Osteocyte (in vitro differentiated cells): ENCODE data around the gene HERC3. TPM values are rescaled to one million over a fixed set of nuclear protein-coding genes. Genes with fewer than 3 reads are reported as not detected.

Source experiments
- DNase-seq: peaks from one replicate; pipeline ENCODE4 v3.0.0; 2021; ENCODE audit warnings: mixed read lengths; ENCODE audit not compliant: unreplicated experiment; ENCODE audit errors: extremely low spot score
- H3K27ac Mint-ChIP-seq: one replicate; pipeline ENCODE4 v1.8.0; 2021; ENCODE audit warnings: mild to moderate bottlenecking, mixed read lengths; ENCODE audit not compliant: unreplicated experiment
- H3K27me3 Mint-ChIP-seq: one replicate; pipeline ENCODE4 v1.8.0; 2021; ENCODE audit warnings: mixed read lengths; ENCODE audit not compliant: unreplicated experiment
- H3K36me3 Mint-ChIP-seq: one replicate; pipeline ENCODE4 v1.8.0; 2021; ENCODE audit warnings: mixed read lengths; ENCODE audit not compliant: unreplicated experiment
- H3K4me1 Mint-ChIP-seq: one replicate; pipeline ENCODE4 v1.8.0; 2021; ENCODE audit warnings: mixed read lengths; ENCODE audit not compliant: unreplicated experiment
- H3K4me3 Mint-ChIP-seq: one replicate; pipeline ENCODE4 v1.8.0; 2021; ENCODE audit warnings: mild to moderate bottlenecking, moderate library complexity, mixed read lengths; ENCODE audit not compliant: unreplicated experiment
- H3K9me3 Mint-ChIP-seq: one replicate; pipeline ENCODE4 v1.8.0; 2021; ENCODE audit warnings: mixed read lengths; ENCODE audit not compliant: unreplicated experiment
- long read RNA-seq: library from polyadenylated mRNA; unstranded; transcript quantifications from one replicate; pipeline ENCODE4 v2.0.0, GENCODE V29; 2021
- total RNA-seq: library from RNA; stranded (reverse); gene quantifications from 2 replicates; pipeline ENCODE4 v1.2.1, GENCODE V29; 2021
- TF ChIP-seq, protein P1 (sequence below): fragments of 200-600 bp; sonication (generic); IDR thresholded peaks from 2 replicates; pipeline ENCODE4 v1.5.0; 2021; ENCODE audit warnings: antibody characterized with exemption, mild to moderate bottlenecking, moderate library complexity

The HERC3 gene
- 15.4 and 16.0 TPM in 2 replicates for total RNA-seq
- long read RNA-seq, partial matches to known transcripts = 6 of 11 reads
- long read RNA-seq, other reads (novel, unspliced or antisense) = 2 of 11 reads

DNA sequence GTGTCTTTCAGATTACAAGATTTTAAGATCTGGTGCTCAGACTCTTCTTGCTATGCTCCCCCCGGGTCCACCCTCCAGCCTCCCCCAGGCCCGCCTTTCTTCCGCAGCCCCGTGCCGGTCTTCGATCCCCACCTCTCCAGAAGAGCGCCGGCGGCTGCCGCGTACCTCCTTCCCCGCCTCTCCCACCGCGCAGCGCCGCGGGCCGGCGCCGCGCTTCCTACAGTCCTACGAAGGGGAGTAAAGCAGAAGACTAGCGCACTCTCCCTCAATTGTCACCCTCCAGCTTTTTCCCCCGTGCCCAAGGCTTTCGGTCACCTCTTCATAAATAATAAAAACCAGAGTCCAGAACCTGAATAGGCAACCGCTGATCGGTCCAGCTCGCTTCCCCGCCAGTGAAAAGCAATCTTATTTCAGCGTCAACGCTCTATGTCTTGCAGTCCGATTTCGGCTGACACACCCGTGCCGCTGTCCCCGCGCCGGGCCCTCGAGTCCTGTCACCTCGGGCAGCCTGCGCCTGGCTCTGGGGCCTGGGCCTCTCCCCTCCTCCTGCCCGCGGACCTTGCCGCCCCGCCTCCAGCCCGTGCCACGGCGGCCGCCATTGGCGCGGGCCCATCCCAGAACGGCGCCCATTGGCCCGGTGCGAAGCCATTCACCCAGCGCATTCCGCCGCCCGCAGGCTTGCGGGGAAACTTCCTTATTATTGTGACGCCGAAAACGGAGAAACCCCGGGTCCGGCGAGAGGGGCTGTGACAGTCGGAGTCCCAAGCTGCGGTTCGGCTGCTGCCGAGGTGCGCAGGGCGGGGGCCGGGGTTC lies at the start of gene HERC3:
TSS of gene HERC3 (plus strand) at position 694 of the 813 bp plus-strand sequence. CDS start 13,344 bp downstream, outside the sequence.
- Mint-ChIP-seq H3K4me1 (peaks cover 12% of the 10 kb centered on the region), H3K4me3 (peak within 1 kb of the TSS; percentile 95), H3K36me3 (peaks cover 9% of the 10 kb centered on the region), H3K27ac (peak within 1 kb of the TSS; percentile 93), H3K27me3 (no peaks in the 10 kb centered on the region), H3K9me3 (no peaks in the 10 kb centered on the region)
- TF ChIP-seq, protein P1, sequence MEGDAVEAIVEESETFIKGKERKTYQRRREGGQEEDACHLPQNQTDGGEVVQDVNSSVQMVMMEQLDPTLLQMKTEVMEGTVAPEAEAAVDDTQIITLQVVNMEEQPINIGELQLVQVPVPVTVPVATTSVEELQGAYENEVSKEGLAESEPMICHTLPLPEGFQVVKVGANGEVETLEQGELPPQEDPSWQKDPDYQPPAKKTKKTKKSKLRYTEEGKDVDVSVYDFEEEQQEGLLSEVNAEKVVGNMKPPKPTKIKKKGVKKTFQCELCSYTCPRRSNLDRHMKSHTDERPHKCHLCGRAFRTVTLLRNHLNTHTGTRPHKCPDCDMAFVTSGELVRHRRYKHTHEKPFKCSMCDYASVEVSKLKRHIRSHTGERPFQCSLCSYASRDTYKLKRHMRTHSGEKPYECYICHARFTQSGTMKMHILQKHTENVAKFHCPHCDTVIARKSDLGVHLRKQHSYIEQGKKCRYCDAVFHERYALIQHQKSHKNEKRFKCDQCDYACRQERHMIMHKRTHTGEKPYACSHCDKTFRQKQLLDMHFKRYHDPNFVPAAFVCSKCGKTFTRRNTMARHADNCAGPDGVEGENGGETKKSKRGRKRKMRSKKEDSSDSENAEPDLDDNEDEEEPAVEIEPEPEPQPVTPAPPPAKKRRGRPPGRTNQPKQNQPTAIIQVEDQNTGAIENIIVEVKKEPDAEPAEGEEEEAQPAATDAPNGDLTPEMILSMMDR = no peak
- DNase-seq = peak; percentile 96

DNA sequence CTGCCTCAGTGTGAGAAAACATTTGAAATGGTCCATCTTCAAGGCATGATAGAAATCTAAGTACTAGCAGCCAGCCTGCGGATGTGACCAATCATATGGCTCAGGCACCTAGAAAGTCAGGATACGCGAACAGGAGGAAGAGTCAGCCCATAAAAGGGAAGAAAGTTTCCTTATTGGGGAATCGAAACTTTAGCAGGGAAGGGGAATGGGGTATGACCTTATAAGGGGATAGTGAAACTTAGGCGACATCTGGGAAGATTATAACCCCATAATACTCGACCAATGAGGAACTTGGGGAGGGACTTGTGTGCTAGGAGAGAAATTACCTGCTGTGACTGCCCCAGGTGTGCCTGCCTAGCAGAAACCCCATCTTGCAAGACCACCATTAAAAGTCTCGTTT lies 42.5 kb upstream of the HERC3 start:
- TF ChIP-seq, protein P1 = no peak
- no peak overlapping the region for H3K27ac Mint-ChIP-seq
- H3K27me3 Mint-ChIP-seq = no peaks in the 10 kb centered on the region
- H3K36me3 Mint-ChIP-seq = no peaks in the 10 kb centered on the region
- no peak for DNase-seq
- no peak overlapping the region for H3K4me3 Mint-ChIP-seq
- H3K9me3 Mint-ChIP-seq = no peaks in the 10 kb centered on the region
- no peaks in the 10 kb centered on the region for H3K4me1 Mint-ChIP-seq

DNA sequence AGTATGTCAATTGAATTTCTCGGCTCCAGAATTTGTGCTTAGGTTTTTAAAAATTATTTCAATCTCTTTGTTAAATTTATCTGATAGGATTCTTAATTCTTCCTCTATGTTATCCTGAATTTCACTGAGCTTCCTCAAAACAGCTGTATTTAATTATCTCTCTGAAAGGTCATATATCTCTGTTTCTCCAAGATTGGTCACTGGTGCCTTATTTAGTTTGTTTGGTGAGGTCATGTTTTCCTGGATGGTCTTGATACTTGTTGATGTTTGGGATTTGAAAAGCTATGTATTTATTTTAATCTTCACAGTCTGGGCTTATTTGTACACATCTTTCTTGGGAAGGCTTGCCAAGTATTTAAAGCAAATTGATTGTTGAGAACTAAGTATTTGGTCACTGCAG lies 24.7 kb upstream of the HERC3 start:
- Mint-ChIP-seq H3K36me3 (no peaks in the 10 kb centered on the region), H3K27ac (no peak overlapping the region), H3K4me1 (peaks cover 4% of the 10 kb centered on the region), H3K27me3 (peaks cover 6% of the 10 kb centered on the region), H3K9me3 (peaks cover 5% of the 10 kb centered on the region), H3K4me3 (no peak overlapping the region)
- TF ChIP-seq, protein P1 = no peak
- no peak for DNase-seq

DNA sequence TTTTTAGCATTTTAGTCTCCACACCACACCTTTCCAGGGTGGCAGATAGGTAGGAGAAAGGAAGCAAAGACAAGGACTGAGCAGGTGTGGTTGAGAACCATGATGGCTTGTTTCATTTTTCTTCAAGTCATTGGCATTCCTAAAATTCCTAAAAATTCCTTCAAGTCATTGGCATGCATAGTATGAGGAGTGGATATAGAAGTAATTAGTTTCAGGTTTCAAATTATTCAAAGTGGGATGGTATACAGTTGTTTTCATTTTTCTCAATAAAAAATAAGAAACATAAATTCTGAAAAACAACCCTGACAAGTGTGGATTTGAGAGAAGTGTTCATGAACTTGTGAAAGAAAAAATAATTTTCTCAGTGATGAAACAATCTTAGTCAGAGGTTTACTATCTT lies 22.3 kb upstream of the HERC3 start:
- Mint-ChIP-seq H3K4me3 (no peak overlapping the region), H3K4me1 (peaks cover 15% of the 10 kb centered on the region), H3K27me3 (no peaks in the 10 kb centered on the region), H3K9me3 (no peaks in the 10 kb centered on the region), H3K36me3 (no peaks in the 10 kb centered on the region), H3K27ac (no peak overlapping the region)
- no peak for DNase-seq
- TF ChIP-seq, protein P1 = no peak

DNA sequence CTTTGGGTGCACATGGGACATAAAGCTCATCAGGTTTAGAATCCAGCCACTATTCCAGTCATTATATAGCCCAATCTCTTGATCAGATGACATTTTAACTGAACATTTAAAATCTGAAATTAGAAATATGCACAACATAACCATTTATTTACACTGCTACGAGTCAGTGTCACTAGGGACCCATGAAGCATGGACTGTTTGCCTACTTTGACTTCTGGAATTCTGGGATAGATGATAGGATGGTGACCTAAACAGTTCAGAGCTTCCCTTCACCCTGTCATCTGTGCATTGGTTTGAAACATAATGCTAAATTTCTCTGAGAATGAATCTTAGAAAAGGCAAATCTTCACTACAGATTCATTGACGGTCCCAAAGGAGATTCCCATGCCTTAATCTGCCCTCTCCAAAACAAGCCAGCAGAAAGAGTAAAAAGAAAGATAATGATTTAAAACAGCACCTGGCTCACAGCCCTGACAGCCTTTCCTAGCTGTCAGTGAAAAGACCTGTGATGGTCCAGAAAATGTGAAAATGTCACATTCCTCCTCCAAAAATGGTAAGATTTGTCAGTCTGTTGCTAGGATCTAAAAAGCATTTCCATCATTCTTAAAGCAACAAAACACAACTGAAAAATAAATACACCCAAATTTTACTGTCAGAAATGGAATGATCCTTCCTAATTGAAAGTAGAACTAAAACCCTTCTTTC lies 18.9 kb upstream of the HERC3 start:
- TF ChIP-seq, protein P1 = no peak
- DNase-seq = no peak
- H3K4me3 Mint-ChIP-seq = no peak overlapping the region
- no peaks in the 10 kb centered on the region for H3K36me3 Mint-ChIP-seq
- H3K9me3 Mint-ChIP-seq = no peaks in the 10 kb centered on the region
- H3K27me3 Mint-ChIP-seq = no peaks in the 10 kb centered on the region
- no peak overlapping the region for H3K27ac Mint-ChIP-seq
- peaks cover 15% of the 10 kb centered on the region for H3K4me1 Mint-ChIP-seq
